CD4-positive, alpha-beta T cell treated with Interleukin-17A for 4 hours (primary cell): ENCODE measurements around the gene PDZD2.

Experiments used
- DNase-seq: peaks from one replicate; pipeline ENCODE4 v3.0.0-alpha.2; 2020; ENCODE audit warnings: mixed read lengths

The PDZD2 gene

DNA sequence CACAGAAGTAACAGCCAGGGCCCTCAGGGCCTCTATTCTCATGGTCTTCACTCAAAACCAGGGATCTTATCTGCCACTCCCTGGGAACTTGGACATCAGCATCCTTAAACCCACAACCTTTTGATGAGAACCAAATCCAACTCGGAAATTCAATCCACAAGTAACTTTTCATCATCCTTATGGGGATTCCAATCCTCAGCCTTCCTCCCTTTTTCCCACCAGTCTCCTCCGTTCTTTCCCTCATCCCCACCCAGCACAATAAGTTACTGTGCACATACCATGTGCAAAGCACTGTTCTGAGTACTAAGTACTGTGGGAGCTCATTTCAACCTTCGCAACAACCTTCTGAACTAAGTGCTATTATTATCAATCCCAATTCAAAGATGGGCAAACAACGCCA, 518.1 kb downstream of the PDZD2 start:
- no peak for DNase-seq

DNA sequence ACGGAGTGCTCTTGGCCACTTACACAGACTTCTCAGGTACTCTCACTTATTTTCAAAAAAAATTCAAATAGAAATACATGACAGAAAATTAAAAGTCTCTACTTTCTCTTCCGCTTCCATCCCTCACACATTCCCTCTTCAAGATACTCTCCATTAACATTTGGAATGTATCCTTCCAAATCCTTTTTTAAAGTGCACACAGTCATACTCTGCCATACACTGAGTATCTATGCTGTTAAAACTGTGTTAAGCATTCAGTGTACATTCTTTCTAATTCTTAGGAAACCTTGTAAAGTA, 519.7 kb downstream of the PDZD2 start:
- no peak for DNase-seq

DNA sequence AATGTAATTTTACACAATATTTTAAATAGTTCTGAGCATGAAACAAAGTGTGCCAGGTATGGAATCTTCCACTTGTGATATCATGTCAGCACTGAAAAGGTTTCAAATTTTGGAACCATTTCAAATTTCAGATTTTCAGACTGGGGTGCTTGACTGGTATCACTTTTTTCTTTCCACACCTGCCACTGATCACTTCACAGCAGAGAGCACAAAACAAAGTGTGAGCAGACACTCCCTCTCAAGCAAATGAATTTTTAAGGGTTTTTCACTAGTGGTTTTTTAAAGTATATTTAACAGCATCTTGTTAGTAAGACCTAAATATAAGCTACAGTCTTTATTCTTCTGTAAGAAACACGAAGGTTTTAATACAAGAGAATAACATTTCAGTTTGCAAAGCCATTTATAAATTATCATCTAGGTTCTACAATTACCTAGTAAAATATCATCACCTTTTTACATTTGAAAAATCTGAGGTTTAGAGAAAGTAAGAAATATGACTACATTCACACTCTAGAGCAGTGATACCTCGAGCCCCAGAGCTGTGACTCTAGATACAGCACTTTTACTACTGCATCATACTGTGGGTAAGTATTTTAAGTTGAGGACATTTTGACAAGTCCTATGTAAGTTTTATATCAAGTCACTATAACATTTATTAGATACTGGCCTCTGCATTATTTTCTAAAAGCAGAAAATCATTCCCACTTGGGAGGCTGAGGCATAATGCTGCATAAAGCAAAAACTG, 520.6 kb downstream of the PDZD2 start:
- no peak for DNase-seq

DNA sequence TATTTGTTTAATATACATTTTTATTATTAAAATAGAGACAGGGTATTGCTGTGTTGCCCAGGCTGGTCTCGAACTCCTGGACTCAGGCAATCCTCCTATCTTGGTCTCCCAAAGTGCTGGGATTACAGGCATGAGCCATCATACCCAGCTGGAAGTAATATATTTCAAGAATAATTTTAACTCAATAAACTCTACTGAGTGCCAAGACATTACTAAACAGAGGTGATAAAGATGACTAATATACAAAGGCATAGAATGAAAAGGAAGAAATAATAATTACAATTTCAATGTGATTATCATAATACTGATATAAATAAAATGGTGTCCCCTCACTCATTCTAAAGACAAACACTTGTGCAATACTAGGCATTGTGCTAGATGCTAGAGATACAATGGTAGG, 521.3 kb downstream of the PDZD2 start:
- DNase-seq, result no peak
